GM18907 (cell line): ENCODE results near the gene DOCK4.

ENCODE experiments used
- ATAC-seq: cut with Tn5 transposase; IDR thresholded peaks from one replicate; pipeline ENCODE4 v1.9.1; 2021; ENCODE audit warnings: mild to moderate bottlenecking, moderate library complexity; ENCODE audit not compliant: unreplicated experiment

Gene DOCK4

DNA sequence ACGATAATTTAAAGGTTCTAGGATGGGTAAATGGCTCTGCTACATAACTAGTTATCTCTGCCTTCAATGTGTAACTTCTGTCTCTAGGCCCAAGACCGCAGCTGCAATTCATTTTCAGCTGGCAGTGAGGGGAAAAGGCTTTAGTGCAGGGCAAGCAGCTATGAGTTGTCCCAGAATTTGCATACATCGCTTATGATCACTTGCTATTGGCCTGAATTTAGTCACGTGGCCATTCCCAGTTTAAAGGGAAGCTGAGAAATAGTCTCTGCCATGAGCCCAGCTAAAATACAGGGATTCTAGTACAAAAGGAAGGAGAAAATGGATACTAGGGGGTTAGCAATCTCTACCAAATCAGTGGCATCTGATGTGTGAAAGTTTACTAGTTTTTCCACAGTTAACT, 498.1 kb downstream of the DOCK4 start:
- ATAC-seq, result no peak

DNA sequence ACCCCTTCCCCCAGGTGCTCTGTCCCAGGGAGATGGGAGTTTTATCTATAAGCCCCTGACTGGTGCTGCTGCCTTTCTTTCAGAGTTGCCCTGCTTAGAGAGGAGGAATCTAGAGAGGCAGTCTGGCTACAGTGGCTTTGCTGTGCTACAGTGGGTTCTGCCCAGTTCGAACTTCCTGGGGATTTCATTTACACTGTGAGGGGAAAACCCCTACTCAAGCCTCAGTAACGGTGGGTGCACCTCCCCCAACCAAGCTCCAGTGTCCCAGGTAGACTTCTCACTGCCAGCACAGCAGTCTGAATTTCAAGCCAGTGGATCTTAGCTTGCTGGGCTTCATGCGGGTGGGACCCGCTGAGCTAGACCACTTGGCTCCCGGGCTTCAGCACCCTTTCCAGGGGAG, 500.4 kb downstream of the DOCK4 start:
- no peak for ATAC-seq

DNA sequence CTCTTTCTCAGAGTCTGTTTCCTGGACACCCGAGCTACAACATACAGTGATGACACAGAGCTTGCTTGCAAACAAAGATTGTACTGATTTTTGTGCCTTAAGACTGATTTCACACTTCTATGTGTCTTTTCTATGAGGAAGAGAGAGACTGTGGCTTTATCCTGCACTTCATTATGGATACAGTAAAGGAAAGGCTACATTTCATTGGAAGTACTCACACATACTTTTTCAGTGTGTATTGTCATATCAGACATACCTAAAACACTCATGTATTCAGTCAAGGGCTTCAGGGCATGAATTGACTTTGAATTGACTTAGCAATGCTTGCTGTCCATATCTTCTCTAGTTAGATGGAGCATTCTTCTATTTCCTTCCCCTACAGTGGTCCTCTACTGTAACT, 508.4 kb downstream of the DOCK4 start:
- no peak for ATAC-seq

DNA sequence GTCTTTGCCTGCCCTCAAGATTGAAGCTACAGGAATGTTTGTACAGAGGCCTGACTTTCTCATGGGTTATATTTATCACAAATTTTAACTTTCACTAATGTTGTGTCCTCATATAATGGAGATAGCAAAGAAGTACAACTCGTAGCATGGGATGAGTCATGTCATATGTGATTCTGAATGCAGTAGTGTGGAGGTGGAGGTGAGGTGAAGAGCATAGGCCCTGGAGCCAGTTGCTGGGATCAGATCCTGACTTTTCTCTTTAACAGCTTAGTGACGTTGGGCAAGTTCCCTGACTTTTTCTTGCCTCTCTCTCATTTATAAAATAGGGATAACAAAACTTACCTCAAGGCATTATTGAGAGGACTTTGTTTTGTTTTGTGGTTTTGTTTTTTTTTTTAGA, 511.8 kb downstream of the DOCK4 start:
- no peak for ATAC-seq

DNA sequence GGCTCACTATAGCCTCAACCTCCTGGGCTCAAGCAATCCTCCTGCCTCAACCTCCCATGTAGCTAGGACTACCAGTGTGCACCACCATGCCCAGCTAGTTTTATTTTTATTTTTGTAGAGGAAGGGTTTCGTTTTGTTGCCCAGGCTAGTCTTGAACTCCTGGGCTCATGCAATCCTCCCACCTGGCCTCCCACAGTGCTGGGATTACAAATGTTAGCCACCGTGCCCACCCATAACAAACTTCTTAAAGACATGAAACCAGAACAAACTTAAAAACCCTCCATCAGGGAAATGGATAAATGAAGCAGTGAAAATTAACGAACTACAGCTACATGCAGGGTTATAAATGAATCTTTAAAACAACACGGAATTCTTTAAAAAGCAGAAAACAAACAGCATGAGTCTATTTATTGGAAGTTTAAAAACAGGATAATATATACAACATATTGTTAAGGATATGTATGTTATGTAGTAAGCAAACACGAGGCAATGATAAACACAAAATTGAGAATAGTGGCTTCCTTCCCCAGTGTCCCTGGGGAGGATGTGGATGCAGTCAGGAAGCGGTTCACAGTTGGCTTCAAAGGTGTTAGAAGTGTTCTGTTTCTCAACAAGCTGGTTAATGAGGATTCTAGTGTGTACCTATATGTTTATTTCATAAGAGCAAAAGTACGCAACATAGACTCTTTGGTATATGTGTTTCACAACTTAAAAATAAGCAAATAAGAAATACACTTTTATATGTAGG, 515.7 kb downstream of the DOCK4 start:
- no peak for ATAC-seq

DNA sequence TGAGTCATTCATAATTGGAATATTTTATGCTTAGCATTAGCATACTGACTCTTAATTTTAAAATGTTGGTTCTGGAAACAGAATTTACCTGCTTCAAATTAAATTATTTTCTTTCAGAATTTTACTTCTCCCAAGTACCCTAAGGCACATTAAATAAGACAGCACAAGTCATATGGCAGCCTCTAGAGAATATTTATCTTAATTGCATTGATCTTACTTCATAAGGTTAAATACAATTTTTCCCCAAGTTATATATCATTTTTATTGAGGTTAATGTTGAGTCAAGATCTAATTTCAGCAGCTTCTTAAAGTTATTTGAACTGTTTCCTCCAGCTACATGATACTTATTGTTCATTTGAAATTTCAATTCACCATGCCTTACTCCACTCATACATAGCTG, 520.9 kb downstream of the DOCK4 start:
- no peak for ATAC-seq

DNA sequence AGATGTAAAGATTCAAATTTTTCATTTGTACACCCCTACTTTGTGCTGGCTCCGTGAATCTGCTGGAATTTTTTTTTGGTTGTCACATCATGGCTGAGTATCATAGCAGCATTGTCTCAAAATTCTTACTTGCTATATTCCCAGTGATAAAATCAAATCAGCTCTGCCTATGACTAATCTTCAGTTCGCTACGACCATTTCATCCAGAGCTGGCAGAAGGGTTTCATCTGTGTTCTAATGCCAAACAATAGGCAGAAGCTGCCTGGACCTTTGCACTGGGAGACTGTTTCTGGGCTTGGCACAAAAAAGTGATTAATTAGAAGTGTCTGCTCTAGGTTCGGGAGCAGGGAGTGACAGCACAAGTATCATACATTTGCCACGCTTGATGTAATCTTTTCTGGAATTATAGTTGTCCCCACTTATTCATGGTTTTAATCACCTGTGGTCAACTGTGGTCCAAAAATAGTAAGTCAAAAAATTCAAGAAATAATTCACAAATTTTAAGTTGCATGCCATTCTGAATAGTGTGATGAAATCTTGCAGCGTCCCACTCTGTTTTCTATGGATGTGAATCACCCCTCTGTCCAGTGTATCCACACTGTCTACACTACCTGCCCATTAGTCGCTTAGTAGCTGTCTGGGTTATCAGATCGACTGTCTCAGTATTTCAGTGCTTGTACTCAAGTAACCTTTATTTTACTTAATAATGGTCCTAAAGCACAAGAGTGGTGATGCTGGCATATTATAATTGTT, 523.4 kb downstream of the DOCK4 start:
- no peak for ATAC-seq

DNA sequence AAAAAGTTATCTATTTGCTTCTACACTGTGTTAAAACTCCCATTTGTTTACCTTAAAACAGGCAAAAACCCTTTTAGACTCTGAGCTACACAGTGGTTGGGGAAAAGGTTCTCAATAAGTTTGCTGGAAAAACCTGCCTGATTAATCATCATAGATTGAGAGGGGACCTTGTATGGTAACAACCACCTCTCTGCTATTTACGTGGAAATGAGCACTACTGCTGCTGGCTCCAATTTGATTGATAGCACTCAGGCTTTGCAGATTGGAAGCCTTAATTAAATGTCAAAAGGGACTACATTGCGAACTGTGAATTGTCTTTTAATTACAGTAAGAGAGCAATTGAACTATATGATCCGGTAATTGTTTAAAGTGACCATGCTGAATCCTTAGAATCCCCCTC, 525.0 kb downstream of the DOCK4 start:
- ATAC-seq, result no peak

DNA sequence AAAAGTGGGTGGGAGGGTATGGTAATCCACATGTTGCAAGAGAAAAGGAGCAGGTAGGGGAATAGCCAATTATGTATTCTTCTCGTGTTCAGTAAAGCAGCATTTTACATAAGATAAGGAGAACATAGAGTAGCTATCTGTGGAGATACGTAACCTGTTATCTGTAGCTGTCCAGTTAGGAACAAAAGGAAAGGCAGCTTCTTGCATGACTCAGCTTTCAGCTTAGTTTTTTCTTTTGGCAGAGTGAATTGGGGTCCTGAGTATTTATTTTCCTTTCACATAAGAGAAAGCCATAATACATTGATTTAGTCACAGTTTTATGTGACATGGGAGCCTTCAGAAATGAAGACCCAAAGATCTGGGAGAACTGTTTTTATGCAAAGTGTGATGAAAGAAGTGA, 527.2 kb downstream of the DOCK4 start:
- ATAC-seq, result no peak

DNA sequence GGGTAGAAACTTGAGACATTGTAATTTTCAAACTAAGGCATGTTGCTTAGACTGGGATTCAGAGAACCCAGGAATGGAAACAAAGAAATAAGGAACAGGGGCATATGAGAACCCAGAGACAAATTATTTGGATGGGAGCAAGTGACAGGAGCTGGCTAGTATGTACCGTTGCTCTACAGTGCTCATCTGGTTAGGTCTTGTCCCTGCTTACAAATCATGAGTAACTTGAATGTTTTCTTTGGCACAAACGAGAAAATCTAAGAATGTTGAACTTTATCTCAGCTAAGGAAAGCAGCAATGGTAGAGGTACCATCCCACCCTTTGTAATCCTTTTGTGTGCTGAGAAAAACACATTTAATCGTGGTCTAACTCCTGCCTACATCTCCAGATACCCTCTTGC, 527.9 kb downstream of the DOCK4 start:
- no peak for ATAC-seq

DNA sequence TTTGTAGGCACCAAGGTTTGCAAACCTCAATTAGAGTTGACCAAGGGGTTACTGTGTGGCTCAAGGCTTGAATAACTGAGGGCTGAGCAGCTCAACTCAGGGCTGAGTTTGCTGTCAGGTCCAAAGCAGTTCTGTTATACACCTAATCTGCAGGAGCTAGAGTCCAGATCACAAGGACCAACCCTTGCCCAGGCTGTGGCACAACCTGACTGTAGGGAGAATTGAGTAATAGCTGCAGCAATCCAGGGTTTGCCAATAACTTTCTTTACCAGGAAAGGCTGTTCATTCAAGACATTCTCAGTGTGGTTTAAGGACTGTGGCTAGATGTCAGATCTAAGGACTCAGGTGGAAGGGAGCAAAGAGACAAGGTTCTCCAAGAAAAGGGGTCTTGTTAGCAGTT, 528.4 kb downstream of the DOCK4 start:
- no peak for ATAC-seq

DNA sequence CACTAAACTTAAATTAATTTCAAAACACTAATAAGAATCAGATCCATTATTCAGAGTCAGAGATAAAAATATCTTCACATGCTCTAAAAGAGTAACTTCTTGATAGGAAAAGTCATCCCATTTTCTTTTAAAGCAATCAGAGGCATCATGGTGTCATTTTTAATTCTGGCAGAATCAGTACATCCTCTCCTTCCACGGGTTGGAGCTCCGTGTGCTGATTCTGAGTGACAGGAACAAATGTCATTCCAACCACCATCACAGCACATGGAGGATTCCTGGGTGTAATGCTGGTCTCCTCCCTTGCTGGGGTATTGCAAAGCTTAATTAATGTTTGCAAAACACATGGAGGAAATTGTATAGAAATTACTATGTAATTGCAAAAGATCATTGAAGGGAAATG, 529.4 kb downstream of the DOCK4 start:
- no peak for ATAC-seq
